Measurements from ENCODE around the gene ELAVL1. TPM values are rescaled to one million over a fixed set of nuclear protein-coding genes. Genes with fewer than 3 reads are reported as not detected.

The ELAVL1 gene
- total RNA-seq, 2 experiments from 2014 or later: 161 to 164 TPM

DNA sequence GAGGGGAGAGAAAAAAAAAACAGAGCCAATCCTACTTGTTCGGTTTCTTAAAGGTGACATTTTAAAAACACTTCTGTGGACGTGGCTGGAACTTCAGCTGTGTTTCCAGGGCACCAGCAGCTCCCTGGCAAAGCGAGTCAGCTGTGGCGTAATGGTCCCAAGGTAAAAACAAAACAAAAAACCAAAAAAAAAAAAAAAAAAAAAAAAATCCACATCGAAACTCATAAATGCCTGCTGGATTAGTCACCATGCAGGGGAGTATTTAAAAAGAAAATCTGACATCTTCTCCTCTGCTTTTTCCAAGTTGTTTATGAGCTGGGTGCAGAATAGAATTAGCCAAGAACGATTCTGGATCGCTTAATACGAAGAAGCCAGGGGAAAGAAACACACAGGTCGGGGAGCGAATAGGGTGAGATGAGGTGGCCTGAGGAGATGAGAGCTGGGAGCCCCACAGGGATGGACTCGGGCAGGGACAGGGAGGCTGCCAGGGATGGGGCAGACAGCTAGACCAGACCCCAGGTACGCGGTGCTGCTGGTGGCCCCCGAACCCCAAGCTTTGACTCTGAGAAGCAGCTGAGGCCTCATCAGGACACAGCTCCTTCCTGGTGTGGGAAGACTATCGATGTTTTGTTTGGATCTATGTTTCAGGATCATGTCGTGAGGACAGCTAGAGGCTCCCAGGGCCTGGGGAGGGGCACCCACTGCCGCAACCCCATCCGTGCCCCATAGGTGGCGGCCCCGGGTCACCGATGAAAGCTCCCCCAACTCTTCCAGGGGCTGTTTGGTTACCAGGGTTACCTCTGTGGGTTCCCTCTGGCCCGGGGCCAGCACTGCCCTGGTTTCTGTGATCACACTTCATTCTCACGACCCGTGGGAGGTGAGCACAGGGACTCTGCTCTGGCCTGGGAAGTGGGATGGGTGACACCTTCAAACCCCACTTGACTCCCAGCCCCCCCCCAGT lies 76.4 kb downstream of the ELAVL1 start:
- H3K4me3 Mint-ChIP-seq: no peak overlapping the region
- peaks cover 16% of the 10 kb centered on the region for H3K4me1 Mint-ChIP-seq (ENCODE audit: low read depth)
- peaks cover 26% of the 10 kb centered on the region for H3K36me3 Mint-ChIP-seq (ENCODE audit: low read depth)
- H3K27ac Mint-ChIP-seq: peak overlapping the region; percentile 15
- TF ChIP-seq CTCF (IDR thresholded peaks at IDR 0.05): peak; percentile 67
- intact Hi-C loops (cut with micrococcal nuclease): loop anchor here (10.0 kb wide), 1 partner anchor 74 kb away; no protein-coding TSS in a partner anchor
- ChIA-PET POLR2A (interaction anchor here (2.8 to 7.7 kb wide), 2 partner anchors 8 to 13 kb away, joined by 14 to 81 read pairs; partner anchors contain the start of gene TIMM44), CTCF (interaction anchor here (0.7 to 3.7 kb wide), 9 partner anchors 9 to 425 kb away, joined by 3 to 28 read pairs (median 4); partner anchors contain the start of genes MAP2K7 and TIMM44)
- H3K9me3 Mint-ChIP-seq: no peaks in the 10 kb centered on the region
- DNase-seq (peak; percentile 85), ATAC-seq (peak; percentile 59)
- H3K27me3 Mint-ChIP-seq: no peaks in the 10 kb centered on the region

DNA sequence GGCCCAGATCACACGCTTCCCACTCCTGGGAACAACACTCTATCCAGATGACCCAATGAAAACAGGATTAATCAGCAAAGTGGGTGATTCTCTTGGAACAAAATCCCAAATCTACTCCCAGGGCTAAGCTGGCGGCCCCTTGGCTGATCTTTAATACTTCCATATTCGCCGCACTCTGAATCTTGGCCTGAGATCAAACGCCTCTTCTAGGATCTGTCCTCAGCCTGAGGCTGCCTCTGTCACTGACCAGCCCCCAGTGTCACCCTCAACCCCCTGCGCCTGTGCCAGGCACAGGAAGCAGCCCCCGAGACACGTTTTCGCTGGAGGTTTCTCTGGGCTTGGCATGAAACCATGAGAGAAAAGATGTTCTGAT lies 77.1 kb downstream of the ELAVL1 start:
- intact Hi-C loops (cut with micrococcal nuclease): loop anchor here (10.0 kb wide), 1 partner anchor 74 kb away; no protein-coding TSS in a partner anchor
- ATAC-seq (no peak), DNase-seq (no peak)
- no peak overlapping the region for H3K4me3 Mint-ChIP-seq
- peaks cover 22% of the 10 kb centered on the region for H3K36me3 Mint-ChIP-seq (ENCODE audit: low read depth)
- H3K4me1 Mint-ChIP-seq (ENCODE audit: low read depth): peaks cover 16% of the 10 kb centered on the region
- CTCF ChIA-PET: interaction anchor here (1.4 to 3.7 kb wide), 2 partner anchors 13 to 16 kb away, joined by 3 to 28 read pairs; partner anchors contain the start of gene TIMM44
- H3K27me3 Mint-ChIP-seq: no peaks in the 10 kb centered on the region
- POLR2A ChIA-PET: interaction anchor here (2.8 to 7.7 kb wide), 2 partner anchors 9 to 14 kb away, joined by 14 to 81 read pairs; partner anchors contain the start of gene TIMM44
- TF ChIP-seq CTCF (IDR thresholded peaks at IDR 0.05): no peak
- H3K9me3 Mint-ChIP-seq: no peaks in the 10 kb centered on the region
- no peak overlapping the region for H3K27ac Mint-ChIP-seq

- Mint-ChIP-seq H3K36me3 (ENCODE audit: low read depth) (peaks cover 22% of the 10 kb centered on the region), H3K27ac (no peak overlapping the region), H3K27me3 (no peaks in the 10 kb centered on the region), H3K4me3 (no peak overlapping the region), H3K9me3 (no peaks in the 10 kb centered on the region), H3K4me1 (ENCODE audit: low read depth) (peaks cover 16% of the 10 kb centered on the region)
- POLR2A ChIA-PET: interaction anchor here (1.8 to 7.7 kb wide), 3 partner anchors 9 to 15 kb away, joined by 12 to 81 read pairs (median 14); partner anchors contain the start of gene TIMM44
- intact Hi-C loops (cut with micrococcal nuclease): loop anchor here (10.0 kb wide), 1 partner anchor 73 kb away; no protein-coding TSS in a partner anchor
- TF ChIP-seq CTCF (IDR thresholded peaks at IDR 0.05): no peak
- ATAC-seq: no peak
- no peak for DNase-seq
- CTCF ChIA-PET: interaction anchor here (3.7 kb wide), 1 partner anchor 17 kb away, joined by 28 read pairs; the partner anchor contains the start of gene TIMM44
Observed at GRCh38 chr19:7927605-7928333, 77.7 kb downstream of the ELAVL1 start.

- Mint-ChIP-seq H3K4me3 (peak overlapping the region; percentile 44), H3K36me3 (ENCODE audit: low read depth) (peaks cover 22% of the 10 kb centered on the region), H3K27me3 (no peaks in the 10 kb centered on the region), H3K9me3 (no peaks in the 10 kb centered on the region), H3K4me1 (ENCODE audit: low read depth) (peaks cover 16% of the 10 kb centered on the region), H3K27ac (no peak overlapping the region)
- intact Hi-C loops (cut with micrococcal nuclease): loop anchor here (10.0 kb wide), 1 partner anchor 72 kb away; no protein-coding TSS in a partner anchor
- DNase-seq (no peak), ATAC-seq (no peak)
- TF ChIP-seq CTCF (IDR thresholded peaks at IDR 0.05): no peak
- CTCF ChIA-PET: interaction anchor here (0.9 kb wide), 1 partner anchor 23 kb away, joined by 3 read pairs; the partner anchor contains the start of gene MAP2K7
- POLR2A ChIA-PET: interaction anchor here (0.7 to 7.7 kb wide), 5 partner anchors 8 to 16 kb away, joined by 3 to 81 read pairs (median 12); partner anchors contain the start of gene TIMM44
Observed at GRCh38 chr19:7926727-7927604, 78.5 kb downstream of the ELAVL1 start.
